ENCODE data around the gene PLCB3.

PLCB3 gene

GRCh38 chr11:64317961-64318765, 66.8 kb downstream of the PLCB3 start, which contains the start of gene PRDX5:
Gene PRDX5, plus strand, starts transcription at chr11:64318121. Its CDS starts 95 bp downstream, at chr11:64318216.
- peak; percentile 90 for TF ChIP-seq CTCF (conservative IDR thresholded peaks at IDR 0.05)
- peak within 1 kb of the TSS; percentile 100 for H3K27ac ChIP-seq

Measured in VCaP (cell line).